IMR-90 (cell line): ENCODE data around the gene FKRP. TPM values are rescaled to one million over a fixed set of nuclear protein-coding genes. Genes with fewer than 3 reads are reported as not detected.

Experiments used
- ATAC-seq: fragments of 200-7000 bp; cut with Tn5 transposase; 2 replicates; pipeline ENCODE4 v1.9.1; 2020; ENCODE audit warnings: low read depth, mild to moderate bottlenecking, moderate library complexity
- BruUV-seq: library from RNA; stranded (reverse); fragments of 400-500 nt; replicated peaks from 2 replicates; lab custom pipeline; 2021; lab: Mats Ljungman, UMichigan
- CTCF ChIA-PET: fragments of 300-600 bp; formaldehyde crosslinking; extraction: SDS; loops from one replicate; lab custom pipeline; 2021; ENCODE audit warnings: antibody characterized with exemption; lab: Yijun Ruan, JAX
- POLR2A ChIA-PET: fragments of 300-600 bp; sonication (Branson Sonifier 250); formaldehyde crosslinking; loops from one replicate; lab custom pipeline; 2022; ENCODE audit warnings: antibody characterized with exemption; ENCODE audit not compliant: unreplicated experiment; lab: Charles Lee
- DNase-seq: peaks from one replicate; pipeline ENCODE4 v3.0.0; 2013
- H2AFZ ChIP-seq: replicated peaks from 2 replicates; pipeline ENCODE3; 2013; ENCODE audit warnings: low read length, mild to moderate bottlenecking; ENCODE audit not compliant: poor library complexity
- H2AK5ac ChIP-seq: 2 replicates; pipeline ENCODE4 v1.6.1; 2013; ENCODE audit warnings: low read depth, low read length, inconsistent platforms
- H2AK9ac ChIP-seq: replicated peaks from 2 replicates; pipeline ENCODE3; 2013; ENCODE audit warnings: mild to moderate bottlenecking, low read depth, low read length, moderate library complexity; ENCODE audit not compliant: poor library complexity
- H2BK120ac ChIP-seq: 2 replicates; pipeline ENCODE4 v1.6.1; 2013; ENCODE audit warnings: low read depth, low read length, inconsistent platforms
- H2BK15ac ChIP-seq: 3 replicates; pipeline ENCODE4 v1.6.1; 2013; ENCODE audit warnings: low read depth, low read length, inconsistent platforms
- H2BK20ac ChIP-seq: 2 replicates; pipeline ENCODE4 v1.6.1; 2013; ENCODE audit warnings: low read depth, mild to moderate bottlenecking, inconsistent platforms, low read length, moderate library complexity
- H2BK5ac ChIP-seq: 2 replicates; pipeline ENCODE4 v1.6.1; 2013; ENCODE audit warnings: mild to moderate bottlenecking, low read depth, low read length, inconsistent platforms; ENCODE audit not compliant: poor library complexity, severe bottlenecking
- H3K14ac ChIP-seq: replicated peaks from 2 replicates; pipeline ENCODE4 v1.6.1; 2013; ENCODE audit warnings: low read depth, low read length, inconsistent platforms
- H3K18ac ChIP-seq: 2 replicates; pipeline ENCODE4 v1.6.1; 2013; ENCODE audit warnings: low read depth, low read length, control low read depth
- H3K23ac ChIP-seq: 2 replicates; pipeline ENCODE4 v1.6.1; 2013; ENCODE audit warnings: low read depth, low read length, inconsistent platforms
- H3K27ac ChIP-seq: 2 replicates; pipeline ENCODE4 v1.5.1; 2013; ENCODE audit warnings: mild to moderate bottlenecking, control low read depth, low read length; ENCODE audit not compliant: insufficient read depth
- H3K27me3 ChIP-seq: 2 replicates; pipeline ENCODE4 v1.6.1; 2013; ENCODE audit warnings: low read length; ENCODE audit not compliant: control insufficient read depth, insufficient read depth
- H3K36me3 ChIP-seq: 2 replicates; pipeline ENCODE4 v1.6.1; 2013; ENCODE audit warnings: low read length, mixed read lengths; ENCODE audit not compliant: control insufficient read depth, insufficient read depth
- H3K4ac ChIP-seq: 2 replicates; pipeline ENCODE4 v1.6.1; 2013; ENCODE audit warnings: low read depth, low read length, inconsistent platforms
- H3K4me1 ChIP-seq: 2 replicates; pipeline ENCODE4 v1.6.1; 2013; ENCODE audit warnings: low read length, mixed read lengths; ENCODE audit not compliant: control insufficient read depth, insufficient read depth
- H3K4me2 ChIP-seq: 2 replicates; pipeline ENCODE4 v1.6.1; 2013; ENCODE audit warnings: low read depth, mild to moderate bottlenecking, control low read depth, low read length, moderate library complexity
- H3K4me3 ChIP-seq: 2 replicates; pipeline ENCODE4 v1.5.1; 2013; ENCODE audit warnings: low read depth, mild to moderate bottlenecking, control low read depth, low read length, moderate library complexity; ENCODE audit not compliant: insufficient read depth
- H3K56ac ChIP-seq: 2 replicates; pipeline ENCODE4 v1.6.1; 2013; ENCODE audit warnings: low read length, inconsistent platforms; ENCODE audit not compliant: insufficient read depth; ENCODE audit errors: extremely low read depth
- H3K79me1 ChIP-seq, 2 experiments: 2 replicates each; pipeline ENCODE4 v1.6.1; 2013; ENCODE audit warnings: low read length in 2 of 2, inconsistent platforms in 1 of 2, low read depth in 1 of 2
- H3K9ac ChIP-seq: 2 replicates; pipeline ENCODE4 v1.6.1; 2013; ENCODE audit warnings: low read depth, low read length, control low read depth
- H3K9me1 ChIP-seq: 2 replicates; pipeline ENCODE4 v1.6.1; 2013; ENCODE audit warnings: low read length, inconsistent platforms; ENCODE audit not compliant: insufficient read depth
- H3K9me3 ChIP-seq: 2 replicates; pipeline ENCODE4 v1.6.1; 2013; ENCODE audit warnings: low read length; ENCODE audit not compliant: control insufficient read depth, insufficient read depth
- H4K20me1 ChIP-seq: 2 replicates; pipeline ENCODE4 v1.6.1; 2013; ENCODE audit warnings: low read length, inconsistent platforms; ENCODE audit not compliant: insufficient read depth
- H4K5ac ChIP-seq: 2 replicates; pipeline ENCODE4 v1.6.1; 2013; ENCODE audit warnings: mild to moderate bottlenecking, low read depth, low read length, control low read depth
- H4K8ac ChIP-seq, 2 experiments: 2 replicates each; pipeline ENCODE4 v1.6.1; 2013; ENCODE audit warnings: low read depth in 2 of 2, low read length in 2 of 2, control low read depth in 1 of 2, inconsistent platforms in 1 of 2
- H4K91ac ChIP-seq: 2 replicates; pipeline ENCODE4 v1.6.1; 2013; ENCODE audit warnings: low read depth, low read length, inconsistent platforms; ENCODE audit not compliant: insufficient read depth
- CTCF ChIP-seq: conservative IDR thresholded peaks from 2 replicates; pipeline ENCODE4 v1.5.1; 2012; ENCODE audit warnings: mild to moderate bottlenecking, low read depth, low read length, improper control_type of control experiment
- MAFK ChIP-seq: IDR thresholded peaks from 2 replicates; pipeline ENCODE4 v1.6.1; 2012; ENCODE audit warnings: low read depth, low read length, improper control_type of control experiment
- MAZ ChIP-seq: IDR thresholded peaks from 2 replicates; pipeline ENCODE4 v1.6.1; 2012; ENCODE audit warnings: low read depth, mild to moderate bottlenecking, low read length, improper control_type of control experiment, moderate library complexity, borderline replicate concordance
- POLR2A ChIP-seq: IDR thresholded peaks from 2 replicates; pipeline ENCODE4 v1.6.1; 2012; ENCODE audit warnings: mild to moderate bottlenecking, low read depth, low read length
- SMC3 ChIP-seq: fragments of 150-350 bp; IDR thresholded peaks from 2 replicates; pipeline ENCODE4 v1.6.1; 2016; ENCODE audit warnings: low read depth, mild to moderate bottlenecking, antibody characterized with exemption, low read length, moderate library complexity
- WGBS, 2 experiments: methylation state at CpG; one replicate each; pipeline versions ENCODE4 v1.1.5 to v1.1.7; 2013; ENCODE audit warnings: missing lambda C conversion rate in 2 of 2; ENCODE audit not compliant: insufficient read length in 1 of 2; ENCODE audit errors: extremely low coverage in 2 of 2; 5-methylcytosine and 5-hydroxymethylcytosine counted together
- dilution Hi-C: fragments of 300-500 bp; cut with HindIII; formaldehyde crosslinking; loops from one replicate; pipeline ENCODE4 v1.14.3; 2018; ENCODE audit warnings: low sequenced_read_pairs; ENCODE audit not compliant: unreplicated experiment
- in situ Hi-C: fragments of 300-500 bp; cut with MboI; formaldehyde crosslinking; loops from 3 replicates; pipeline ENCODE4 v1.14.3; 2019; ENCODE audit warnings: low sequenced_read_pairs, inconsistent platforms, mixed read lengths
- intact Hi-C: fragments of 100-400 bp; cut with micrococcal nuclease; formaldehyde crosslinking; loops from 2 replicates; pipeline ENCODE4 v1.10.0; 2022
- polyA plus RNA-seq, 3 experiments: library from polyadenylated mRNA; depleted of rRNA; stranded (reverse); fragments of >200 nt; gene quantifications; 2 replicates each; pipeline ENCODE4 v1.2.3, GENCODE V29; 2012; ENCODE audit warnings: low replicate concordance in 1 of 3
- total RNA-seq: library from RNA; depleted of rRNA; stranded (reverse); fragments of >200 nt; gene quantifications from 2 replicates; pipeline ENCODE4 v1.2.3, GENCODE V29; 2012

Gene FKRP
- total and polyA plus RNA-seq, 2 of the 4 experiments (the other 2 are of a cell fraction), result 6.1 to 25.3 TPM

GRCh38 chr19:46746281-46747057 is 612 bp downstream of the FKRP start, which contains the start of gene STRN4:
Gene STRN4, minus strand, starts transcription at chr19:46746450. Its CDS starts 20 bp downstream, at chr19:46746430.
- peak within 1 kb of the TSS; percentile 98 for H2AFZ ChIP-seq
- peak within 1 kb of the TSS; percentile 98 for H3K4me3 ChIP-seq
- H3K36me3 ChIP-seq, result peaks cover 12% of the 10 kb centered on the region
- H3K56ac ChIP-seq, result peak within 1 kb of the TSS; percentile 71
- H2BK120ac ChIP-seq, result peak within 1 kb of the TSS; percentile 57
- no peaks in the 10 kb centered on the region for H3K9me3 ChIP-seq
- no peak within 1 kb of the TSS for H2BK15ac ChIP-seq
- peak within 1 kb of the TSS; percentile 92 for H3K4ac ChIP-seq
- H3K9me1 ChIP-seq, result peaks cover 13% of the 10 kb centered on the region
- H3K18ac ChIP-seq, result peak within 1 kb of the TSS; percentile 68; the same call in 1 of the 2 replicates
- peak within 1 kb of the TSS; percentile 86 for H2BK5ac ChIP-seq
- dilution Hi-C loops, result no loop called here
- H3K27me3 ChIP-seq, result no peaks in the 10 kb centered on the region
- H4K20me1 ChIP-seq, result peaks cover 43% of the 10 kb centered on the region
- peak within 1 kb of the TSS; percentile 96 for H2AK5ac ChIP-seq
- peaks cover 5% of the 10 kb centered on the region for H3K4me1 ChIP-seq
- peak within 1 kb of the TSS; percentile 61 to 95; a peak in 3 of 4 replicates for H4K8ac ChIP-seq
- no peak for TF ChIP-seq CTCF
- peak; percentile 69; the same call in 1 of the 2 replicates for TF ChIP-seq MAZ
- TF ChIP-seq POLR2A, result peak; percentile 76
- no peak for TF ChIP-seq MAFK
- no peak for TF ChIP-seq SMC3
- H4K5ac ChIP-seq, result peak within 1 kb of the TSS; percentile 65
- no TSS peak for BruUV-seq
- H3K27ac ChIP-seq, result peak within 1 kb of the TSS; percentile 78
- peak within 1 kb of the TSS; percentile 99 for H3K23ac ChIP-seq
- peak within 1 kb of the TSS; percentile 80 for H4K91ac ChIP-seq
- H3K4me2 ChIP-seq, result peak within 1 kb of the TSS; percentile 98
- ChIA-PET CTCF (no interaction called here), POLR2A (no interaction called here)
- peaks cover 8 to 58% of the 10 kb centered on the region in 2 experiments for H3K79me1 ChIP-seq
- peak within 1 kb of the TSS; percentile 97 for H3K9ac ChIP-seq
- intact Hi-C loops, result loop anchor here (5.0 to 10.0 kb wide), 2 partner anchors 132 to 219 kb away; no protein-coding TSS in a partner anchor
- H2BK20ac ChIP-seq, result no peak within 1 kb of the TSS; the same call in 1 of the 2 replicates
- DNase-seq (no peak), ATAC-seq (peak; percentile 81)
- H3K14ac ChIP-seq, result peak within 1 kb of the TSS; percentile 92
- peak within 1 kb of the TSS; percentile 97 for H2AK9ac ChIP-seq
- 4% methylated on average over 9 of the region's 74 CpGs; no CpG with 5 or more reads in 1 of the 2 experiments for WGBS, 2 experiments
- in situ Hi-C loops, result no loop called here
